ENCODE results near the gene ELFN2. TPM values are rescaled to one million over a fixed set of nuclear protein-coding genes. Genes with fewer than 3 reads are reported as not detected.

The ELFN2 gene
- polyA plus RNA-seq, 3 donors: 0.01 TPM; not detected in 2

- Mint-ChIP-seq H3K27ac (peak overlapping the region in 1 of 7 donors; percentile 69), H3K9me3 (peaks cover 4 to 26% (median 8%) of the 10 kb centered on the region in 7 donors)
These were observed 5.4 kb upstream of the ELFN2 start for GRCh38 chr22:37432708-37433054.

More at GRCh38 chr22:37432708-37433054, 5.4 kb upstream of the ELFN2 start:
- no peak for DNase-seq
- no peak overlapping the region for H3K9ac ChIP-seq (ENCODE audit: insufficient read depth, low read length, poor library complexity, severe bottlenecking)
- Mint-ChIP-seq H3K4me1 (peaks cover 13% of the 10 kb centered on the region), H3K4me3 (no peak overlapping the region), H3K27me3 (ENCODE audit: low read depth in 3 of 3) (peaks cover 24 to 40% (median 26%) of the 10 kb centered on the region in 3 donors), H3K36me3 (peaks cover 0 to 6% of the 10 kb centered on the region in 2 donors)
- H2AFZ ChIP-seq (ENCODE audit: insufficient read depth, low read depth, low read length, poor library complexity, severe bottlenecking): no peak overlapping the region
- H3K4me3 ChIP-seq (replicated peaks in 1 of 3; ENCODE audit: low read depth in 2 of 3, low read length in 3 of 3): no peak overlapping the region
- TF ChIP-seq CTCF (IDR thresholded peaks at IDR 0.05): no peak
- no peaks in the 10 kb centered on the region for H3K36me3 ChIP-seq (replicated peaks in 1 of 2; ENCODE audit: control insufficient read depth in 1 of 2, insufficient read depth in 2 of 2, low read length in 2 of 2)
- H3K79me2 ChIP-seq (ENCODE audit: insufficient read depth, low read length): no peaks in the 10 kb centered on the region
- H3K9me3 ChIP-seq (replicated peaks in 1 of 2; ENCODE audit: control insufficient read depth in 1 of 2, insufficient read depth in 1 of 2, low read length in 2 of 2): peaks cover 6 to 9% of the 10 kb centered on the region in 2 donors
- 89% methylated on average over 2 of the region's 3 CpGs for WGBS (ENCODE audit: insufficient coverage)
- peaks cover 0 to 10% of the 10 kb centered on the region in 2 donors for H3K4me1 ChIP-seq (ENCODE audit: control insufficient read depth in 1 of 2, insufficient read depth in 2 of 2, low read length in 2 of 2)
- no peak overlapping the region for H3K27ac ChIP-seq (ENCODE audit: low read depth in 1 of 2, low read length in 2 of 2)
- H3K27me3 ChIP-seq (ENCODE audit: control insufficient read depth in 2 of 2, insufficient read depth in 2 of 2, low read length in 2 of 2): peaks cover 12 to 17% of the 10 kb centered on the region in 2 donors
- no peak overlapping the region for H3K4me2 ChIP-seq (replicated peaks; ENCODE audit: extremely low read depth, low read length, poor library complexity, severe bottlenecking)
- H4K20me1 ChIP-seq (ENCODE audit: insufficient read depth, low read length): no peaks in the 10 kb centered on the region
- intact Hi-C loops (cut with micrococcal nuclease): no loop called here
